C1 segment of cervical spinal cord (tissue), 14 donors: ENCODE data around the gene GUCY1A2.

Experiments
- DNase-seq, 14 donors: peaks; one replicate each; lab custom pipeline; 2025; lab: John Stamatoyannopoulos, UW

The GUCY1A2 gene

GRCh38 chr11:106668147-106668546, 350.1 kb downstream of the GUCY1A2 start:
- no peak for DNase-seq

GRCh38 chr11:106656646-106657045, 361.6 kb downstream of the GUCY1A2 start:
- no peak for DNase-seq

- DNase-seq, result no peak
Measured at GRCh38 chr11:106644824-106645223, 373.5 kb downstream of the GUCY1A2 start.

GRCh38 chr11:106642331-106642730, 375.9 kb downstream of the GUCY1A2 start:
- DNase-seq, result no peak

- no peak for DNase-seq
Measured at GRCh38 chr11:106632283-106632682, 386.0 kb downstream of the GUCY1A2 start.

GRCh38 chr11:106627694-106628093, 390.6 kb downstream of the GUCY1A2 start:
- no peak for DNase-seq

- no peak for DNase-seq
Measured at GRCh38 chr11:106625566-106625965, 392.7 kb downstream of the GUCY1A2 start.

- DNase-seq, result no peak
Measured at GRCh38 chr11:106624377-106624776, 393.9 kb downstream of the GUCY1A2 start.
